ENCODE data around the gene MAGED1.

The MAGED1 gene

GRCh38 chrX:51892921-51893745 lies at the start of gene MAGED1:
MAGED1 (plus strand) TSS chrX:51893623; CDS start chrX:51894305, 682 bp downstream.
- no peak for DNase-seq

DNA sequence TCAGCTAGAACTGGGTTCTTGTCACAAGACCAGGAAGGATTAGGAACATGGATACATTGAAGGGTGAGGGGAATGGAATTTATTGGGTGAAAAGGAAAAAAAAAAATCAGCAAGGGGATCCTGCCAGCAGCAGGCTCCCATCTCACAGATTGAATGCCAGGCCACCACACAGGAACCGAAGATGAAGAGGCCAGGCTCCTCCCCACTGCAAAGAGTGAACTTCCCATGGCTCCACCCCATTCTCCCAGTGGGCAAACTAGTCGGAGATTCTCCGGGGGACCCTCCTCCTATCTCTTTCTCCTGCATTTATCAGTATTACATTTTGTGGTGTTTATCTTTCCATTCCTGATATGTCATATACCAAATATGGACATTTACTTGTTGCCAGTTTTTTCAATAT lies 46.0 kb upstream of the MAGED1 start:
- DNase-seq, result no peak

DNA sequence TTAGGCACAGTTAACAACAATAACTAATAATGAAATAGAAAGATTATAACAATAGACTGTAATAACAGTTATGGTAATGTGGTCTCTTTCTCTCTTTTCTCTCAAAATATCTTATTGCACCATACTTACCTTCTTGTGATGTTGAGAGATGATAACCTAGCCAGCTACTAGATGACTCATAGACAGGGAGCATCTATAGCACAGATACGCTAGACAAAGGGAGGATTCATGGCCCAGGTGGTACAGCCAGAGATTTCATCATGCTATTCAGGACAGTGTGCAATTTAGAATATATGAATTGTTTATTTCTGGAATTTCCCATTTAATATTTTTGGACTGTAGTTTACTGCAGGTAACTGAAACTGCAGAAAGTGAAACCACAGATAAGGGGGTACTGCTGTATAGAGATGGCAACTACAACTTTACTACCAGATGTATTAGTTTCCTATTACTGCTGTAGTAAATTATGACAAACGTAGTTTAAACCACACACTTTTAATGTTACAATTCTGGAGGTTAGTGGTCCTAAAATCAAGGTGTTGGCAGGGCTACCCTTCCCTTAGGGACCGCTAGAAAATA lies 41.8 kb upstream of the MAGED1 start:
- DNase-seq, result no peak

GRCh38 chrX:51852096-51852495 lies 41.3 kb upstream of the MAGED1 start:
- no peak for DNase-seq

DNA sequence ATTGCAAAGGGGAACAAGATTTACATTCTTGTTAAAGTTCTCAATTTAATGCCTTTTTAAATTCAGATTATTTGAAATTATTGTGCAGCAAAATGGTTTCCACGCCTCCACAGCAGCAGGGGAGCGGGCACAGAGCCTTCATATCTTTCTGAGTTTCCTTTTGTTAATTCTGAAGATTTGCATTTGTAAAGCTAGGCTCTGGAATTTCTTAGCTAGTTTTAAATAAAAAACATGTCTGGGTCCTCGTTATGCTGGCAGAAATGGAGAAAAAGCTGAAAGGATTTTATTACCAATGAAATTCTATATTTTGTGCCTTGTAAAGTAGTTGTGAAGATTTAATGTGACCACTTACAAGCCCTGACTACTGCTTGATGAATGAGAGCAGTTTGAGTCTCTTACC lies 40.8 kb upstream of the MAGED1 start:
- DNase-seq, result no peak

DNA sequence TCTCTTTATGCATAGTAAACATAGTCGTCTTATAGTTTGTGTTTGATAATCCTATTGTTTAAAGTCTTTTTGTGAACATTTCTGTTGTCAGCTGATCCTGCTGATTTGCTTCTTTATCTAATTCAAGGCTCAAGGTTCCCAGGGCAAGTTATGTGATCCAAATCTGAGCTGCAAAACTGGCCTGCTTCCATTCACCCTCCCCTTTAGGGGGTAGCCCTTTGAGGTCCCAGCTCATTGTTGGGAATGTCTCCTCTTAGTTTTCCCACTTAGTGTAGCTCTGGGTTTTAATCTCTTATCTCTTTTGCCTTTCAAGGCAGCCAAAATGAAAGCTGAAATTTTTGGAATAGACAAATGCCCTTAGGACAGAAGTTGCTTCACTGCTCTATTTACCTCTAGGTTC lies 40.2 kb upstream of the MAGED1 start:
- DNase-seq, result no peak

GRCh38 chrX:51855698-51856097 lies 37.7 kb upstream of the MAGED1 start:
- no peak for DNase-seq

DNA sequence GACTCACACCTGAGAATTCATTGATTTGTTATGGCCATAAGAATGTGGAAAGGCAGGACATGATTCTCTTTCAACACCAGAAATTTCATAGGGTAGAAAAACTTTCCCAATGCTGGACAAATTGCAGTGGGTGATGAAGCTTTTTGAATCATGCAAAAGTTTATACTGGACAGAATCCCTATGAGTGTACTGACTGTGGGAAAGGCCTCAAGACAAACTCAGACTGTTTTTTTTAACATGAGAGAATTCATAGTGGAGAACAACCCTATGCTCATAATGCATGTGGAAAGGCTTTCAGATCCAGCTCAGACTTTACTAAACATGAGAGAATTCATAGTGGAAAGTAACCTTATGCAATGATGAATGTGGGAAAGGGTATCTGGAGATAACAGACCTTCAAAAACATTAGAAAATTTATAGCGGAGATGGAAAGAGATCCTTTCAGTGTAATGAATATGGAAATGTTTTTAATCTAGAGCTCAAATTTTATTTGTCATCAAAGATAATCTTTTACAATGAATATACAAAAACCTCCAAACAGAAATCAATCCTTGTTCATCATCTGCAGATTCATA lies 36.2 kb upstream of the MAGED1 start:
- no peak for DNase-seq

DNA sequence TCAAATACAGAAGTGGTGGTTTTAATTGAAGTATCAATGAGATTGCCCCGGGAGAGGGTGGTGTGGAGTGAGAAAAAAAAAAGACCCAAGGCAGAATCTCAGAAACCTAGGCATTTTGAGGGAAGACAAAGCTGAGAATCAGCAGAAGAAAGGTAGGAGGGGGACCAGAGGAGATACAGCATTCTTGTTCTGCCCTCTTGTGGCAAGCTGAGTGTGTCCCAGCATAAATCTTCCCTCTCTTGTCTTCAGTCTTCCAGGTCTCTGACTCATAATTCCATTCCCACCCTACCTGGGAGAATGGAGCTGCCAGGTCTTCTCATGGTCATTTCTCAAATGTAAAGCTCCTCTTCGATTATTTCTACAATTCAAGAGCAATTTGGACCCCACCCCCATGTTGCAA lies 32.7 kb upstream of the MAGED1 start:
- no peak for DNase-seq

- no peak for DNase-seq
Measured at GRCh38 chrX:51862920-51863319, 30.5 kb upstream of the MAGED1 start.

- DNase-seq, result no peak
Measured at GRCh38 chrX:51866210-51866609, 27.2 kb upstream of the MAGED1 start.

DNA sequence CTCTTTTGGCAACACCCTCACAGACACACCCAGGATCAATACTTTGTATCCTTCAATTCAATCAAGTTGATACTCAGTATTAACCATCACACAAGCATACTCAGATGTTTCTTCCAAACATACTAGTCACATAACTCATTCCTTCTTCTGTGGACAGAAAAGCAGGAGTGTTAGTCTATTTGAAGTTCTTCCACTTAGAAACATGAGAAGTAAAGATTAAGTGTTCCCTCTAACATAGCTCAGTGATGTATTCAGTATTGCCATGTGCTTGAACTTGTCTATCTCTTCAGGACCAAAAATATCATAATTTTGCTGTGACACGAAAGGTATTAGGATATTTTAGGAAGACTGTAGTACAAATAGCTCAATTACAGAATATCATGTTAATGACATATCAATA lies 25.8 kb upstream of the MAGED1 start:
- no peak for DNase-seq

- DNase-seq, result no peak
Measured at GRCh38 chrX:51870354-51870753, 23.1 kb upstream of the MAGED1 start.

DNA sequence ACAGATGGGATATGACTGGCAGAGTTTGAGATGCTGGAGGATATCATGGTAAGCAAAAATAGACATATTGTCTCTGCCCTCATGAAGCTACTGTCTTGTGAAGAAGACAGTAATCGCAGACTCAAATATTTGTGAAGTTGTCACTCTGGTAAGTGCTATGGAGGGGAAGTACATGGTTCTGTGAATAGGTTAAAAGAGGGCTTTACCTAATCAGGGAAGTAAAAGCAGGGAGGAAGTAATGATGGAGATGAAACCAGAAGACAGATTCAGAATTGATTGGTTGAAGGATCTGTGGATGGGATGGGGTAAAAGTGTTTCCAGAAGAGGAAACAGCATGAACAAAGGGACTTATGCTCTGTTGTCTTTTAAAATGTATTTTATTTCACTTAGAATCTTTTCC lies 19.3 kb upstream of the MAGED1 start:
- DNase-seq, result no peak

DNA sequence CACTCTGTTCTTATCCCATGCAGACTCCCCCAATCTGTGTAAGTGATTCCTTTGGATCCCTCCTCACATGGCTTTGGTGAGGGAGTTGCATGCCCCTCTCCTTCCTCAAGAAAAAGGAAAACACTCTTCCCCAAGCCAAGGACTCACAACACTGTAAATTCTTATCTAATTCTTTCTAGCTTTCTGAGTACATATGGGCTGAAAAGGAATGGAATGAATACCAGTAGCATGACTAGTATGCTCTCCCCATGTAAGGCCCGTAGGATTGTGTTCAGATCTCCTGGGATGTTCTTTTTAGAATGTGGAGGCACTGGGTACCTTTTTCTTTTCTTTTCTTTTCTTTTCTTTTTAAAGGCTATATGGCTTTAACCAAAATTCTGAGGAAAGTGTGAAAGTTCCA lies 17.0 kb upstream of the MAGED1 start:
- no peak for DNase-seq

GRCh38 chrX:51878056-51878455 lies 15.4 kb upstream of the MAGED1 start:
- DNase-seq, result no peak

DNA sequence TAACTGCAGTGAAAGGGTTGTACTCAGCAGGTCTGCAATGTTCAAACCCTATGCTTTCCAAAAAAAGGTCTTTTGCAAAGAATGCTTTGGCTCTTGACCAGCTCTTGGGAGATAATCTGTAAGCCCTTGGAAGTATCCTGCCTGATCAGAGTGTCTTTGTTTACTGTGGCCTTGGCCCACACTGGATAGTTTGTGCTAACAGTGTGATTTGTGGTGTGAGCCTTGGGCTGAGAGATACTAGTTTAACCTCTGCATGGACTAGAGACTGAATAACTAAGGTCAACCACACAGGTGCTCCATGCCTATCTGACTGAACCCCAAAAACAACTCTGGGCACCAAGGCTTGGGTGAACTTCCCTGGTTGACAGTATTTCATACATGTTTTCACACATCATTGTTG lies 3.6 kb upstream of the MAGED1 start:
- no peak for DNase-seq

DNA sequence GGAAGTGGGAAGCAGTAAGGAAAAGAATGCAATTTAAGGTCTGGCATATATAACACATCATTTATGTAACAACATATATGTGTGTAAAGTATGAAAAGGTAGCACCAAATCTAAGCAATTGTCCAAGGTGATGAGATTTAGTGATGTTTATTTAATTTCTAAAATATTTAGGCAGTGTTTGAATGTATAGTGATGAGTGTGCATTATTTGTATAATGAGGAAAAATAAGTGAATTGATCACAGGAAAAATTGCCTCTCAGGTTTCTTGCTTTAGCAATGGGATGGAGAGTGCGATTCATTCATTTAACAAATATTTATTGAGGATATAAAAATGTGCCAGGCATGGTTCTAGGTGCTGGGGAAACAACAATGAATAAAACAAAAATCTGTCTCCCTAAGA lies 2.2 kb upstream of the MAGED1 start:
- no peak for DNase-seq

GRCh38 chrX:51891821-51892551 lies 1.4 kb upstream of the MAGED1 start:
- DNase-seq, result no peak

DNA sequence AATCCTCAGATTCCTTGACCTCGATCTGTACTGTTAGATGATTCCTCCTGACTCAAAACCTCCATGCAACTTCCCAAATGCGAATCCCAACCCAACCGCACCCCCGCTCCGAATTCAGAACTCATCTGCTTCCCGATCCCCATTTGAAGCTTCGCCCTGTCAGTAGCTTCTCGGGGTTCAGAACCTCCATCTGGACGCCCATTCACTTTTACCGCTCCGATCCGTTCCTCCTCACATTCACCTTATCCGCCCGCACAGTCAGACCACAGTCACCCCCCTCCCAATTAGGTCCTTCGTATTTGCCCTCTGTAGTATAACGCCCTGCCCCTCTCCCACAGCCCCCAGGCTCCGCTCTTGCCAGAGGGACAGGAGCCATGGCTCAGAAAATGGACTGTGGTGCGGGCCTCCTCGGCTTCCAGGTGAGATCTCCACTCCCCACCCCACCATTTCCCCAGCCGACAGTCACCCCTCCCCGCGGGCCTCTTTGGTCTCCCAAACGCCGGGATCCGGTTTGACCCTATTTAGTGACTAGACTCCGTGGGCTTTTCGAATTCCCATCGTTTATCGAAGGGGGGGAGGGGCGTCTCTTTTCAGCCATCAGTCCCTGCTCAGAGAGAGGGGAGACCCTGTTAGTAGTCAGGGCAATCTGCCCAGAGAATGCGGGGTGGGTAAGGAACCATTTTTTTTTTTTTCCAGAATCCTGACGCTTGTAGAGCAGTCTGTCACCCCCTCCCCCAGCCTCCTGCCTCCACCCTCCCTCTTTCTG lies 691 bp downstream of the MAGED1 start:
- no peak for DNase-seq

- no peak for DNase-seq
Measured at GRCh38 chrX:51894697-51895336, 1.4 kb downstream of the MAGED1 start.

DNA sequence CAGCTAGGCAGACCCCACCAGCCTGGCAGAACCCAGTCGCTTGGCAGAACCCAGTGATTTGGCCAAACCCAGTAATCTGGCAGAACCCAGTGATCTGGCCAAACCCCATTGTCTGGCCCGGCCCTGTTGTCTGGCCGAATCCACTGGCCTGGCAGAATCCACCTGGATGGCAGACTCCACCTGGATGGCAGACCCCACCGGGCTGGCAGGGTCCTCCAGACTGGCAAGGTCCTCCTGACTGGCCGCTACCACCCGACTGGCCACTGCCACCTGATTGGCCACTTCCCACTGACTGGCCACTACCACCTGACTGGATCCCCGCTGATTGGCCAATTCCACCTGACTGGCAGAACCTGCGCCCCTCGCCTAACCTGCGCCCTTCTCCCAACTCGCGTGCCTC lies 3.2 kb downstream of the MAGED1 start:
- DNase-seq, result no peak

Measured in SIG-M5 (cell line).